SK-N-SH (cell line): ENCODE measurements around the gene RRP15. TPM values are rescaled to one million over a fixed set of nuclear protein-coding genes. Genes with fewer than 3 reads are reported as not detected.
A peak's percentile ranks its signal among the peaks of the same experiment; 100 is the strongest.

Experiments used
- CTCF ChIA-PET: fragments of 300-600, 350-600 bp; formaldehyde crosslinking; extraction: SDS; loops from one replicate; lab custom pipeline; 2021; lab: Yijun Ruan, JAX
- POLR2A ChIA-PET: fragments of 350-600 bp; sonication (Branson Sonifier 250); formaldehyde crosslinking; extraction: SDS; loops from one replicate; lab custom pipeline; 2020; ENCODE audit warnings: antibody characterized with exemption, inconsistent platforms; lab: Yijun Ruan, JAX
- DNase-seq: peaks from one replicate; pipeline ENCODE4 v3.0.0; 2012
- H2AFZ ChIP-seq: fragments of 200-600 bp; sonication (generic); 2 replicates; pipeline ENCODE4 v1.8.1; 2016; ENCODE audit warnings: antibody characterized with exemption, mild to moderate bottlenecking, low read depth
- H3F3A ChIP-seq: fragments of 200-600 bp; sonication (generic); replicated peaks from 2 replicates; pipeline ENCODE3; 2016; ENCODE audit warnings: antibody characterized with exemption, mild to moderate bottlenecking; ENCODE audit not compliant: insufficient read depth
- H3K27ac ChIP-seq, 2 experiments: fragments of 200-500 bp in 1 of 2; fragments of 200-600 bp in 1 of 2; sonication (Bioruptor generic) in 1 of 2; sonication (generic), shearing (Covaris generic) in 1 of 2; 2 replicates each; pipeline versions ENCODE4 v1.5.1 to v1.6.1; 2014 to 2016; ENCODE audit warnings: low read depth in 2 of 2, inconsistent platforms in 1 of 2, low read length in 1 of 2, mild to moderate bottlenecking in 1 of 2, mixed read lengths in 1 of 2
- H3K27me3 ChIP-seq: fragments of 200-600 bp; sonication (generic), shearing (Covaris generic); 2 replicates; pipeline ENCODE4 v1.6.1; 2016; ENCODE audit warnings: mixed run types; ENCODE audit not compliant: insufficient read depth
- H3K36me3 ChIP-seq, 2 experiments: fragments of 200-500 bp in 1 of 2; fragments of 200-600 bp in 1 of 2; sonication (Bioruptor generic) in 1 of 2; sonication (generic) in 1 of 2; replicated peaks in 1 of 2; 2 replicates each; pipeline versions ENCODE3 to v1.5.1; 2014 to 2016; ENCODE audit warnings: low read length in 1 of 2, mild to moderate bottlenecking in 1 of 2; ENCODE audit not compliant: insufficient read depth in 2 of 2, control insufficient read depth in 1 of 2
- H3K4me1 ChIP-seq, 2 experiments: fragments of 200-500 bp in 1 of 2; fragments of 200-600 bp in 1 of 2; sonication (Bioruptor generic) in 1 of 2; sonication (generic), shearing (Covaris generic) in 1 of 2; 2 replicates each; pipeline versions ENCODE4 v1.5.1 to v1.6.1; 2014 to 2016; ENCODE audit warnings: low read depth in 1 of 2, low read length in 1 of 2, mixed run types in 1 of 2; ENCODE audit not compliant: insufficient read depth in 2 of 2, control insufficient read depth in 1 of 2
- H3K4me2 ChIP-seq: fragments of 200-600 bp; sonication (generic), shearing (Covaris generic); 2 replicates; pipeline ENCODE4 v1.6.1; 2017; ENCODE audit warnings: mixed run types
- H3K4me3 ChIP-seq, 2 experiments: fragments of 200-500 bp in 1 of 2; fragments of 200-600 bp in 1 of 2; sonication (Bioruptor generic) in 1 of 2; sonication (generic), shearing (Covaris generic) in 1 of 2; 2 replicates each; pipeline versions ENCODE4 v1.5.1 to v1.8.1; 2014 to 2016; ENCODE audit warnings: low read depth in 2 of 2, inconsistent platforms in 1 of 2, low read length in 1 of 2, mild to moderate bottlenecking in 1 of 2, mixed read lengths in 1 of 2, moderate library complexity in 1 of 2
- H3K79me2 ChIP-seq: fragments of 200-600 bp; sonication (generic); 2 replicates; pipeline ENCODE4 v1.8.1; 2017; ENCODE audit warnings: mild to moderate bottlenecking; ENCODE audit not compliant: insufficient read depth
- H3K9ac ChIP-seq: fragments of 200-600 bp; sonication (generic); 2 replicates; pipeline ENCODE4 v1.6.1; 2017; ENCODE audit warnings: mixed run types
- H3K9me2 ChIP-seq: fragments of 200-600 bp; sonication (generic); 2 replicates; pipeline ENCODE4 v1.6.1; 2017; ENCODE audit warnings: mixed run types
- H3K9me3 ChIP-seq: fragments of 200-600 bp; sonication (generic); 2 replicates; pipeline ENCODE4 v1.6.1; 2017; ENCODE audit warnings: mixed run types, mild to moderate bottlenecking, moderate library complexity
- H4K20me1 ChIP-seq: fragments of 200-600 bp; sonication (generic); 2 replicates; pipeline ENCODE4 v1.6.1; 2017; ENCODE audit warnings: mild to moderate bottlenecking, mixed run types; ENCODE audit not compliant: insufficient read depth
- ELF1 ChIP-seq: IDR thresholded peaks from 2 replicates; pipeline ENCODE4 v1.4.0; 2012
- EZH2phosphoT487 ChIP-seq: fragments of 200-600 bp; sonication (generic); IDR thresholded peaks from 2 replicates; pipeline ENCODE4 v1.6.1; 2017; ENCODE audit warnings: low read depth, mixed run types, mild to moderate bottlenecking, antibody characterized with exemption, moderate library complexity, borderline replicate concordance
- FOXJ3 ChIP-seq: sonication (generic); formaldehyde crosslinking; IDR thresholded peaks from 2 replicates; pipeline ENCODE4 v1.5.1; 2020; ENCODE audit warnings: mild to moderate bottlenecking, missing genetic modification reagents
- GATA2 ChIP-seq: sonication (generic); formaldehyde crosslinking; IDR thresholded peaks from 2 replicates; pipeline ENCODE4 v1.5.0; 2020; ENCODE audit warnings: mild to moderate bottlenecking, missing genetic modification reagents
- NRF1 ChIP-seq: IDR thresholded peaks from 2 replicates; pipeline ENCODE4 v1.6.1; 2012; ENCODE audit warnings: low read depth, mild to moderate bottlenecking, low read length
- RAD21 ChIP-seq: IDR thresholded peaks from 2 replicates; pipeline ENCODE4 v1.6.1; 2012; ENCODE audit warnings: mild to moderate bottlenecking, low read length
- RCOR1 ChIP-seq: fragments of 150-350 bp; IDR thresholded peaks from 2 replicates; pipeline ENCODE4 v1.6.1; 2017; ENCODE audit warnings: antibody characterized with exemption, low read length
- SMC3 ChIP-seq: IDR thresholded peaks from 2 replicates; pipeline ENCODE4 v1.6.1; 2012; ENCODE audit warnings: low read depth, low read length, improper control_type of control experiment
- TAF1 ChIP-seq: IDR thresholded peaks from 2 replicates; pipeline ENCODE4 v1.6.1; 2012; ENCODE audit warnings: low read depth, mild to moderate bottlenecking, low read length, moderate library complexity, borderline replicate concordance
- TCF12 ChIP-seq: IDR thresholded peaks from 2 replicates; pipeline ENCODE4 v1.4.0; 2012
- TEAD4 ChIP-seq: IDR thresholded peaks from 2 replicates; pipeline ENCODE4 v1.4.0; 2012; ENCODE audit warnings: mild to moderate bottlenecking, borderline replicate concordance; ENCODE audit not compliant: insufficient read depth
- WGBS: methylation state at CpG from one replicate; pipeline ENCODE4 v1.1.6; 2017; ENCODE audit warnings: low lambda C conversion rate; 5-methylcytosine and 5-hydroxymethylcytosine counted together
- polyA plus RNA-seq, 3 experiments: library from polyadenylated mRNA; depleted of rRNA; stranded (reverse); fragments of >200 nt; gene quantifications; 2 replicates each; pipeline ENCODE4 v1.2.3, GENCODE V29; 2012
- TF ChIP-seq, protein P1 (sequence below): IDR thresholded peaks from 2 replicates; pipeline ENCODE4 v1.6.1; 2012; ENCODE audit warnings: mild to moderate bottlenecking, low read depth, low read length, moderate library complexity
- TF ChIP-seq, protein P2 (sequence below): fragments of 200-600 bp; sonication (generic); IDR thresholded peaks from 2 replicates; pipeline ENCODE4 v1.6.1; 2017; ENCODE audit warnings: antibody characterized with exemption, mild to moderate bottlenecking, moderate library complexity
- TF ChIP-seq, protein P3 (sequence below): fragments of 150-350 bp; IDR thresholded peaks from 2 replicates; pipeline ENCODE4 v1.6.1; 2016; ENCODE audit warnings: mild to moderate bottlenecking, low read depth, low read length

The RRP15 gene
- polyA plus RNA-seq, 1 of the 3 experiments (the other 2 are of a cell fraction) = 2.1 TPM

GRCh38 chr1:218328769-218329168 lies 43.7 kb downstream of the RRP15 start (continued):
- TF ChIP-seq, protein P1, sequence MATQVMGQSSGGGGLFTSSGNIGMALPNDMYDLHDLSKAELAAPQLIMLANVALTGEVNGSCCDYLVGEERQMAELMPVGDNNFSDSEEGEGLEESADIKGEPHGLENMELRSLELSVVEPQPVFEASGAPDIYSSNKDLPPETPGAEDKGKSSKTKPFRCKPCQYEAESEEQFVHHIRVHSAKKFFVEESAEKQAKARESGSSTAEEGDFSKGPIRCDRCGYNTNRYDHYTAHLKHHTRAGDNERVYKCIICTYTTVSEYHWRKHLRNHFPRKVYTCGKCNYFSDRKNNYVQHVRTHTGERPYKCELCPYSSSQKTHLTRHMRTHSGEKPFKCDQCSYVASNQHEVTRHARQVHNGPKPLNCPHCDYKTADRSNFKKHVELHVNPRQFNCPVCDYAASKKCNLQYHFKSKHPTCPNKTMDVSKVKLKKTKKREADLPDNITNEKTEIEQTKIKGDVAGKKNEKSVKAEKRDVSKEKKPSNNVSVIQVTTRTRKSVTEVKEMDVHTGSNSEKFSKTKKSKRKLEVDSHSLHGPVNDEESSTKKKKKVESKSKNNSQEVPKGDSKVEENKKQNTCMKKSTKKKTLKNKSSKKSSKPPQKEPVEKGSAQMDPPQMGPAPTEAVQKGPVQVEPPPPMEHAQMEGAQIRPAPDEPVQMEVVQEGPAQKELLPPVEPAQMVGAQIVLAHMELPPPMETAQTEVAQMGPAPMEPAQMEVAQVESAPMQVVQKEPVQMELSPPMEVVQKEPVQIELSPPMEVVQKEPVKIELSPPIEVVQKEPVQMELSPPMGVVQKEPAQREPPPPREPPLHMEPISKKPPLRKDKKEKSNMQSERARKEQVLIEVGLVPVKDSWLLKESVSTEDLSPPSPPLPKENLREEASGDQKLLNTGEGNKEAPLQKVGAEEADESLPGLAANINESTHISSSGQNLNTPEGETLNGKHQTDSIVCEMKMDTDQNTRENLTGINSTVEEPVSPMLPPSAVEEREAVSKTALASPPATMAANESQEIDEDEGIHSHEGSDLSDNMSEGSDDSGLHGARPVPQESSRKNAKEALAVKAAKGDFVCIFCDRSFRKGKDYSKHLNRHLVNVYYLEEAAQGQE = no peak
- TF ChIP-seq GATA2 (CRISPR knock-in tag) = no peak
- TF ChIP-seq TAF1 = no peak

DNA sequence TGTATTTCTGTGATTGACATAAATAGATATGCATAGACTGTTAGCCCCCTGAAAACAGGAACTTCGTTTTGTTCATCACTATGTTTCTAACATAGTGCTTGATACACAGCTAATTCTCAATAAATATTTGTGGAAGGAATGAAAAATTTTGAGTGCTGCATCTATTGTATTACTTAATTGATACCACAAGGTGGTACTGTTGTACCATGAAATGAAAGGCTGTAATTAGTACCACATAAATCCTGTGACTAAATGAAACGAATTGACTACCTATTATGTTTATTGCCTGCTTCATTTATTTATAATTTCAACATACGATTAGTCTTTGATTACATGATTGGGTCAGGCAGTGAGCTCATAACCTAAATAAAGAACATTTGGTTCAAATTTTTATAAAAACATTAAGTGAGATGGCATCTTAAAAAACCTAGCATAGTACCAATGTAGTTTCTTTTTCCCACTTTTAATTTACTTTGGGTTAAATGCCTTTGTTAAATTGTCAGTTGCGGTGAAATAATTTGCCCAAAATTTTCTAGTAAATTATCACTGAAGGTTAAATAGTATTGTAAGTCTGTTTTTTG lies 45.0 kb downstream of the RRP15 start:
- ChIA-PET POLR2A (no interaction called here), CTCF (interaction anchor here (0.6 to 4.2 kb wide), 37 partner anchors 9 to 1482 kb away, joined by 3 to 32 read pairs (median 4); partner anchors contain the start of gene TGFB2)
- H3K4me2 ChIP-seq = no peak overlapping the region
- no peaks in the 10 kb centered on the region for H3K79me2 ChIP-seq
- 0 out of 2 replicates have a peak overlapping the region, but pooled peaks have one; percentile 15 for H3K9ac ChIP-seq
- WGBS = 22% methylated on average over 4 of the region's 4 CpGs
- no peaks in the 10 kb centered on the region for H3K9me3 ChIP-seq
- H2AFZ ChIP-seq = no peak overlapping the region
- H3K27ac ChIP-seq = peak overlapping the region in 1 of 2 experiments; percentile 31; a peak in 1 of 4 replicates
- H3K9me2 ChIP-seq = no peaks in the 10 kb centered on the region
- no peak overlapping the region; a peak in 1 of 4 replicates for H3K4me3 ChIP-seq
- H3K4me1 ChIP-seq = peaks cover 0 to 6% of the 10 kb centered on the region in 2 experiments; a peak in 2 of 4 replicates
- TF ChIP-seq EZH2phosphoT487 (no peak), RCOR1 (no peak), RAD21 (peak; percentile 90), ELF1 (no peak), TEAD4 (no peak), NRF1 (no peak), TCF12 (peak; percentile 36; the same call in 1 of the 2 replicates), FOXJ3 (CRISPR knock-in tag) (no peak), SMC3 (peak; percentile 63)
- TF ChIP-seq, protein P2, sequence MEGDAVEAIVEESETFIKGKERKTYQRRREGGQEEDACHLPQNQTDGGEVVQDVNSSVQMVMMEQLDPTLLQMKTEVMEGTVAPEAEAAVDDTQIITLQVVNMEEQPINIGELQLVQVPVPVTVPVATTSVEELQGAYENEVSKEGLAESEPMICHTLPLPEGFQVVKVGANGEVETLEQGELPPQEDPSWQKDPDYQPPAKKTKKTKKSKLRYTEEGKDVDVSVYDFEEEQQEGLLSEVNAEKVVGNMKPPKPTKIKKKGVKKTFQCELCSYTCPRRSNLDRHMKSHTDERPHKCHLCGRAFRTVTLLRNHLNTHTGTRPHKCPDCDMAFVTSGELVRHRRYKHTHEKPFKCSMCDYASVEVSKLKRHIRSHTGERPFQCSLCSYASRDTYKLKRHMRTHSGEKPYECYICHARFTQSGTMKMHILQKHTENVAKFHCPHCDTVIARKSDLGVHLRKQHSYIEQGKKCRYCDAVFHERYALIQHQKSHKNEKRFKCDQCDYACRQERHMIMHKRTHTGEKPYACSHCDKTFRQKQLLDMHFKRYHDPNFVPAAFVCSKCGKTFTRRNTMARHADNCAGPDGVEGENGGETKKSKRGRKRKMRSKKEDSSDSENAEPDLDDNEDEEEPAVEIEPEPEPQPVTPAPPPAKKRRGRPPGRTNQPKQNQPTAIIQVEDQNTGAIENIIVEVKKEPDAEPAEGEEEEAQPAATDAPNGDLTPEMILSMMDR = peak; percentile 82
- TF ChIP-seq, protein P3, sequence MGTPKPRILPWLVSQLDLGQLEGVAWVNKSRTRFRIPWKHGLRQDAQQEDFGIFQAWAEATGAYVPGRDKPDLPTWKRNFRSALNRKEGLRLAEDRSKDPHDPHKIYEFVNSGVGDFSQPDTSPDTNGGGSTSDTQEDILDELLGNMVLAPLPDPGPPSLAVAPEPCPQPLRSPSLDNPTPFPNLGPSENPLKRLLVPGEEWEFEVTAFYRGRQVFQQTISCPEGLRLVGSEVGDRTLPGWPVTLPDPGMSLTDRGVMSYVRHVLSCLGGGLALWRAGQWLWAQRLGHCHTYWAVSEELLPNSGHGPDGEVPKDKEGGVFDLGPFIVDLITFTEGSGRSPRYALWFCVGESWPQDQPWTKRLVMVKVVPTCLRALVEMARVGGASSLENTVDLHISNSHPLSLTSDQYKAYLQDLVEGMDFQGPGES = no peak
- H3F3A ChIP-seq = peaks cover 9% of the 10 kb centered on the region
- peaks cover 12 to 23% of the 10 kb centered on the region in 2 experiments for H3K36me3 ChIP-seq
- DNase-seq = peak; percentile 56
- H3K27me3 ChIP-seq = no peaks in the 10 kb centered on the region
- H4K20me1 ChIP-seq = no peaks in the 10 kb centered on the region
